ENCODE data around the gene GPR139.

The GPR139 gene

DNA sequence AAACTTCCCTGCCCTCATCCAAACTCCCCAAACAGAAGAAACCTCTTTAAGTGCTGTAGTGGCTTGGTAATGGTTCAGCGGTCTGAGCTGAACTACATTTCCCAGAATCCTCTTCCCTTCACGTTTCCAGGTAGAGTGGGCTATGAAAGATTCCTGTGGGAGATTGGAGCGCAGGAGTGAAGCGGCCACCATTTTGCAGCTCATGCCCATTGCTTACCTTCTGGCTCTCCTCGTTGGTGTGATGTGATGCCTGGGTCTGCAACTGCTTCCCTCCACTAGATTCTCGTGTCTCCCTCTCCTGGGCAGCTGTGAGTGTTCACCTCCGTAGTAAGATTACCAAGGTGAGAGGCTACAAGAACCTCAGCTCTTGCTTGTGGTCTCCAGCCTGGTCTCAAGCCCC is 82.1 kb downstream of the GPR139 start:
- H3K4me3 ChIP-seq (ENCODE audit: low read depth, low read length), result no peak overlapping the region

DNA sequence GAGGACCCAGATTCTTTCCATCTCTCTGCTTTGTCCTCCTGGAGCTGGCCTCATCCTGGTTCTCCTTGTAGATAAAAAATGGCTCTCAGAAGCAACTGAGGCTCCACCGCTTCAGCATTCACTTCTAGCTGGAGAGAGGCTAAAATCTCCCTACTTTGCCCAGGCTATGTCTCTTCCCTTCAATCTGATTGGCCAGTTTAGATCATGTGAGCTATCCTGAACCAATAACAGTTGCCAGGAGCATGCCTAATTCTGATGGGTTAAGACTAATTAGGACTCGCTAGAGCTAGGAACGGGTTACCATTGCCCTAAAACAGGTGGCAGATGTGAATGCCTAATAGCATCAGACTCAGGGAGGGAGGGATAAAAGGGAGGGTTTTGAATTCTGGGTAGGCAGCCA is 89.6 kb downstream of the GPR139 start:
- no peak overlapping the region for H3K4me3 ChIP-seq (ENCODE audit: low read depth, low read length)

Measured in iPS-11a (cell line).